AG04450 (cell line): ENCODE results near the gene ANKRD40CL. TPM values are rescaled to one million over a fixed set of nuclear protein-coding genes. Genes with fewer than 3 reads are reported as not detected.

Source experiments
- CTCF ChIA-PET: fragments of 300-600, 350-600 bp; formaldehyde crosslinking; extraction: SDS; loops from one replicate; lab custom pipeline; 2022; ENCODE audit warnings: antibody characterized with exemption, inconsistent platforms; lab: Charles Lee
- POLR2A ChIA-PET: fragments of 350-600 bp; formaldehyde crosslinking; extraction: SDS; loops from one replicate; lab custom pipeline; 2021; ENCODE audit warnings: antibody characterized with exemption, inconsistent platforms; lab: Yijun Ruan, JAX
- DNase-seq: peaks from one replicate; pipeline ENCODE4 v3.0.0-alpha.2; 2011; ENCODE audit warnings: low read depth, low spot score
- H3K27ac ChIP-seq: one replicate; pipeline ENCODE4 v1.5.1; 2012; ENCODE audit warnings: low read depth, low read length, control low read depth
- H3K27me3 ChIP-seq: one replicate; pipeline ENCODE4 v1.6.0; 2012; ENCODE audit warnings: low read length; ENCODE audit not compliant: control insufficient read depth, insufficient read depth
- H3K4me3 ChIP-seq: 2 replicates; pipeline ENCODE4 v1.5.1; 2011; ENCODE audit warnings: mild to moderate bottlenecking, low read depth, low read length, control low read depth
- H3K9me3 ChIP-seq: 2 replicates; pipeline ENCODE4 v1.5.1; 2012; ENCODE audit warnings: low read length; ENCODE audit not compliant: control insufficient read depth, insufficient read depth
- polyA plus RNA-seq: library from polyadenylated mRNA; depleted of rRNA; stranded (reverse); fragments of >200 nt; gene quantifications from 2 replicates; pipeline ENCODE4 v1.2.3, GENCODE V29; 2011
- TF ChIP-seq, protein P1 (sequence below): IDR thresholded peaks from 2 replicates; pipeline ENCODE4 v1.5.1; 2011; ENCODE audit warnings: low read depth, low read length, control low read depth, inconsistent platforms

The ANKRD40CL gene
- polyA plus RNA-seq, 1 experiment: not detected

DNA sequence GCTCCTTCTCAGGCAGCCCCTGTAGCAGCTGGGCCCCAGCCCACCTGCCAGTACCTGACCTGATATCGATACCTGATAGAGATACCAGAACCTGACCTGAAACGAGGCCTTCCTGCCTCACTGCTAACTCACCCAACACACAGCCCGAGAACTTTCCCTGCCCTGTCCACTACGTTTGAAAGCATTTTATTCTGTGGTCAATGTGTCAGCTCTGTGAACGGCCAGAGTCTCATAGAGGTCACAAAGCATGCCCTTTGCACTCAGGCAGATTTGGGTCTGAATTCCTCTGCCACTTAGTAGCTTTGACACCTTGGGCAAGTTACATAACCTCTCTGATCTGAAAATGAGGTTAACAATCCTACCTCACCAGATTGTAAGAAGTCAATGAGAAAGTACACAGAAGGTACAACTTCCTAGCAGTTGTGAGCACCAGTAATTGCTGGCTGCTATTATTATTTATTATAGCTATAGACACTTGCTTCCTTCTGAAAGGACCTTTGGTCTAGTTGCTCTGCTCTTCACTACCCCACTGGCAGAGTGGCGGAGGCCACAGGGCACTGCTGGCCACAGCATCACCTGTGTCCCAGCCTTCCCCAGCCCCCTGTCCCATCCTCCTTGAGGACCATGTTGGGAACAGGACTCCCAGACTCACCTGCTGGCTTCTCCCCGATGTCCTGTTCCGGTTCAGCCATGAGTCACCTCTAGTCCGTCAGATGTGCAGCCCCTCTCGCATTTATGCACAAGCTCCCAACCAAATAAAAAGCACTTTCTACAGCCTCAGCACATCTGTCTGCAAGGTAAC is 895 bp downstream of the ANKRD40CL start:
- ChIA-PET CTCF (interaction anchor here (1.1 kb wide), 1 partner anchor 75 kb away, joined by 4 read pairs; no protein-coding TSS in a partner anchor), POLR2A (no interaction called here)
- Histone ChIP-seq H3K4me3 (no peak overlapping the region), H3K27me3 (peaks cover 7% of the 10 kb centered on the region), H3K9me3 (no peaks in the 10 kb centered on the region), H3K27ac (no peak overlapping the region)
- TF ChIP-seq, protein P1, sequence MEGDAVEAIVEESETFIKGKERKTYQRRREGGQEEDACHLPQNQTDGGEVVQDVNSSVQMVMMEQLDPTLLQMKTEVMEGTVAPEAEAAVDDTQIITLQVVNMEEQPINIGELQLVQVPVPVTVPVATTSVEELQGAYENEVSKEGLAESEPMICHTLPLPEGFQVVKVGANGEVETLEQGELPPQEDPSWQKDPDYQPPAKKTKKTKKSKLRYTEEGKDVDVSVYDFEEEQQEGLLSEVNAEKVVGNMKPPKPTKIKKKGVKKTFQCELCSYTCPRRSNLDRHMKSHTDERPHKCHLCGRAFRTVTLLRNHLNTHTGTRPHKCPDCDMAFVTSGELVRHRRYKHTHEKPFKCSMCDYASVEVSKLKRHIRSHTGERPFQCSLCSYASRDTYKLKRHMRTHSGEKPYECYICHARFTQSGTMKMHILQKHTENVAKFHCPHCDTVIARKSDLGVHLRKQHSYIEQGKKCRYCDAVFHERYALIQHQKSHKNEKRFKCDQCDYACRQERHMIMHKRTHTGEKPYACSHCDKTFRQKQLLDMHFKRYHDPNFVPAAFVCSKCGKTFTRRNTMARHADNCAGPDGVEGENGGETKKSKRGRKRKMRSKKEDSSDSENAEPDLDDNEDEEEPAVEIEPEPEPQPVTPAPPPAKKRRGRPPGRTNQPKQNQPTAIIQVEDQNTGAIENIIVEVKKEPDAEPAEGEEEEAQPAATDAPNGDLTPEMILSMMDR: no peak
- no peak for DNase-seq

DNA sequence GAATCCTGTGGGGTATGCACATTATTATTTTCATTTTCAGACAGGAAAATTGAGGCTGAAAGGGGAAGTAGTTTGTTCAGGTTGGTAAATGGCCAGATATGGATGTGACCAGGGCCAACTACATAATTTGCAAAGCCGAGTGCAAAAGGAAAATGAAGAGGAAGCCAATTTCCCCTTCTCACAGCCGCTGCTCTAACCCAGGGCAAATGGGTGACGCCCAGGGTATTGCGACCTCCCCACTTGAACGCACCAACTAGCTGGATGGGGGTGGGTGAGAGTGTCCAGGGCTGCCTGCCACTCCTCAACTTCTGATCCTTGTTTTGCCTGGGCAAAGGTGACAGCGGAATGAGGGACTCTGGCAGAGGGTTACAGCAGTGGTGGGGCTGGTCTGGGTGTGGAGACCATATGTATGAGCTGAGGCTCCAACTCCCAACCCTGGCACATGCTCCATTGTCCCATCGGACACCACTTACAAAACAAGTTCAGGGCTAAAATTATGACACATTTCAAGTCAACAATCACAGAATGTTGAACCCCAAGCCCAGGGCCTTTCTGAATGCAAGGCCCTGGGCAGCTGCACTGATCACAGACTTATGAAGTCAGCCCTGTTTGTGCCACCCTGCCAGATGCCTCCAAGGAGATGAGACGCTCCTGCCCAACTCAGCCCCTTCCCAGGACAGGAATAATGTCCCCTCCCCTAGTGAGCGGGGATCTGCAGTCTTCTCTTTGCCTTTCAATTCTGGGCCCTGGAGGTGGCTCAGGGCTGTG is 1.7 kb downstream of the ANKRD40CL start:
- TF ChIP-seq, protein P1: no peak
- ChIA-PET POLR2A (no interaction called here), CTCF (interaction anchor here (1.0 to 4.4 kb wide), 3 partner anchors 17 to 215 kb away, joined by 3 to 37 read pairs (median 10); no protein-coding TSS in a partner anchor)
- no peak for DNase-seq
- Histone ChIP-seq H3K9me3 (no peaks in the 10 kb centered on the region), H3K27me3 (peaks cover 7% of the 10 kb centered on the region), H3K27ac (no peak overlapping the region), H3K4me3 (no peak overlapping the region)

DNA sequence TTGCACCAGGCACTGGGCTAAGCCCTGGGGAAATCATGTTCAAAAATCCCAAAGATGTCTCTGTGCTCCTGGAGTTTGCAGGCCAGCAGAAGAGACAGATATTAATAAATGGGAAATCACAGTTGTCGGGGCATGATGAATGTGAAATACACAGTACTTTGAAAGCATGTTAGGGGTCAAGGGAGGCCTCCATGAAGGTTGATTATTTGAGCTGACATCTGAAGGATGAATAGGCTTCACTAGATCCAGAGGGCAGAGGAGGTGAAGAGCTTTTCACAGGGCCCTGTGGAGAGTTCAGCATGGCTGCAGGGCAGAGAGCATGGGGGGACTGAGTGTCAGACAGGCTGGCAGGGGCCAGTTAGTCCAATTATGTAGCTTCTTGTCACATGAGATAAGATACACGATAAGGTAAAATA is 2.6 kb downstream of the ANKRD40CL start:
- ChIA-PET POLR2A (no interaction called here), CTCF (interaction anchor here (1.0 to 4.4 kb wide), 3 partner anchors 18 to 214 kb away, joined by 3 to 37 read pairs (median 10); no protein-coding TSS in a partner anchor)
- Histone ChIP-seq H3K9me3 (no peaks in the 10 kb centered on the region), H3K4me3 (no peak overlapping the region), H3K27ac (no peak overlapping the region), H3K27me3 (peaks cover 7% of the 10 kb centered on the region)
- TF ChIP-seq, protein P1: no peak
- DNase-seq: no peak

DNA sequence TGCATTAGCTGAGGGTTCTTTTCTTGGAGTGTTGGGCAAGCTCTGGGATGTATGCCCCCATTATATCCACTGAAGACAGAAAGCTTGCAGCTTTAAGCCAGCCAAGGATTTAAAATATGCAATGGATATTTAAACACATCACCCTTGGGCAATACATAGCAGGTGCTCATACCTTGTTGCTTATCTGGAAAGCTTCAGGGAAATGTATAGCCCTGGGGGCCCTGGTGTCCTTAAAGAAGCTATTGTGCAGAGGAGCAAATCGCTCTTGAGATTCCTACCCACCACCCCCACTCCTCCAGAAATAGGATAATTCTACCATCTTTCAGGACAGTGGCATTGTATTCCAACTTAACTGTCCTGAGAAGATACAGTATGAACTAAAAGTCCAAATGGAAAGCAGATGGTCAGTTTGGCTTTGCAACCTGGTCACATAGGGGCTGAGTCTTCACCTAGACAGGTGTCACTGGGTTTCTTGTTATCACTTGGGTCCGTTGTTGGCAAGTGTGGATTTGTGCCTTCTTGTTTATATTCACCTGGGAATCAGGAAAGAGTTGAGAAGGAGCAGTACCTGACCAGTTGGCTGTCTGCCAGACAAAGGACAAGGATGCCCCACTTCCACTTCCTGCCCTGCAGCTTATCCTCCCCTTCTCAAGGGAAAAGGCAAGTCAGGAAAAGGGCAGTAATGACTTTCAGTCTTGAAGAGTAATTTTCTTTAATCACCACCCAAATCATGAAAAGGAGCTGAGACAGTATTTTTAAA is 3.4 kb downstream of the ANKRD40CL start:
- Histone ChIP-seq H3K9me3 (no peaks in the 10 kb centered on the region), H3K4me3 (no peak overlapping the region), H3K27me3 (peaks cover 7% of the 10 kb centered on the region), H3K27ac (no peak overlapping the region)
- POLR2A ChIA-PET: interaction anchor here (1.0 to 1.3 kb wide), 2 partner anchors 45 to 102 kb away, joined by 6 to 8 read pairs; partner anchors contain the start of genes LUC7L3 and TOB1
- DNase-seq: no peak
- TF ChIP-seq, protein P1: no peak
- CTCF ChIA-PET: interaction anchor here (0.9 to 4.4 kb wide), 5 partner anchors 19 to 213 kb away, joined by 3 to 37 read pairs (median 5); no protein-coding TSS in a partner anchor
